Stimulated activated CD8-positive, alpha-beta memory T cell treated with anti-CD3 and anti-CD28 coated beads, Interleukin-4, amount 100 ng/mL, for 24 hours (primary cell): Measurements from ENCODE around the gene ZNF700.
"Not testable (repeated sequence)": the region's sequence is repeated elsewhere in the genome, so short reads cannot be mapped to it uniquely, and the experiment has no call there.

Experiments used
- DNase-seq: peaks from one replicate; pipeline ENCODE4 v3.0.0-alpha.2; 2020; ENCODE audit warnings: low read depth

Gene ZNF700

GRCh38 chr19:11941361-11941887, 16.5 kb downstream of the ZNF700 start:
- not testable (repeated sequence) for DNase-seq

GRCh38 chr19:11942008-11942842, 17.3 kb downstream of the ZNF700 start:
- DNase-seq, result no peak

GRCh38 chr19:11942843-11943108, 17.9 kb downstream of the ZNF700 start:
- no peak for DNase-seq

- DNase-seq, result no peak
Measured at GRCh38 chr19:11944656-11945055, 19.7 kb downstream of the ZNF700 start.

GRCh38 chr19:11948646-11949045, 23.7 kb downstream of the ZNF700 start:
- no peak for DNase-seq

- no peak for DNase-seq
Measured at GRCh38 chr19:11949201-11949600, 24.3 kb downstream of the ZNF700 start.

- not testable (repeated sequence) for DNase-seq
Measured at GRCh38 chr19:11949614-11950080, 24.7 kb downstream of the ZNF700 start.

GRCh38 chr19:11950312-11950711, 25.4 kb downstream of the ZNF700 start:
- no peak for DNase-seq

GRCh38 chr19:11963566-11964355, 38.9 kb downstream of the ZNF700 start:
- peak; percentile 48 for DNase-seq

- no peak for DNase-seq
Measured at GRCh38 chr19:11964496-11964857, 39.6 kb downstream of the ZNF700 start.

GRCh38 chr19:11964858-11965645, 40.1 kb downstream of the ZNF700 start, which contains the start of gene ZNF763:
ZNF763 (plus strand) TSS chr19:11965040; CDS start chr19:11965209, 169 bp downstream.
- DNase-seq, result peak; percentile 83

GRCh38 chr19:11970174-11970573, 45.3 kb downstream of the ZNF700 start:
- DNase-seq, result no peak

GRCh38 chr19:11971041-11971440, 46.1 kb downstream of the ZNF700 start:
- DNase-seq, result no peak

- no peak for DNase-seq
Measured at GRCh38 chr19:11973019-11973810, 48.3 kb downstream of the ZNF700 start.

- no peak for DNase-seq
Measured at GRCh38 chr19:11978492-11979100, 53.7 kb downstream of the ZNF700 start.

- no peak for DNase-seq
Measured at GRCh38 chr19:11979527-11979926, 54.6 kb downstream of the ZNF700 start.

GRCh38 chr19:11982526-11982925, 57.6 kb downstream of the ZNF700 start:
- DNase-seq, result no peak

GRCh38 chr19:11984986-11985385, 60.1 kb downstream of the ZNF700 start:
- no peak for DNase-seq

GRCh38 chr19:11986754-11987153, 61.8 kb downstream of the ZNF700 start:
- DNase-seq, result no peak

GRCh38 chr19:11987405-11988281, 62.7 kb downstream of the ZNF700 start:
- DNase-seq, result peak; percentile 92
